HepG2 (cell line): Measurements from ENCODE around the gene ATP8A2.

Source experiments
- BRCA1 ChIP-seq: sonication (generic); formaldehyde crosslinking; IDR thresholded peaks from 2 replicates; pipeline ENCODE4 v1.4.0; 2020; ENCODE audit warnings: missing genetic modification reagents
- CTCF ChIP-seq: sonication (generic); formaldehyde crosslinking; IDR thresholded peaks from 2 replicates; pipeline ENCODE4 v1.5.0; 2020; ENCODE audit warnings: mild to moderate bottlenecking, missing genetic modification reagents, moderate library complexity
- HCFC1 ChIP-seq: fragments of 150-350 bp; IDR thresholded peaks from 2 replicates; pipeline ENCODE4 v1.6.1; 2014; ENCODE audit warnings: low read depth, low read length
- HNRNPLL ChIP-seq: fragments of 200-400 bp; formaldehyde crosslinking; IDR thresholded peaks from 2 replicates; pipeline ENCODE4 v1.6.1; 2017; ENCODE audit warnings: mild to moderate bottlenecking, low read depth, low read length; ENCODE audit not compliant: poor library complexity, severe bottlenecking
- HOXA9 ChIP-seq: sonication (generic); formaldehyde crosslinking; IDR thresholded peaks from 2 replicates; pipeline ENCODE4 v1.8.1; 2022; ENCODE audit warnings: missing genetic modification reagents, mild to moderate bottlenecking, moderate library complexity, borderline replicate concordance
- KDM1A ChIP-seq: IDR thresholded peaks from 2 replicates; pipeline ENCODE4 v1.6.1; 2016; ENCODE audit warnings: missing compliant biosample characterization
- MAFK ChIP-seq, 2 experiments: IDR thresholded peaks in 1 of 2; conservative IDR thresholded peaks in 1 of 2; 2 replicates each; pipeline ENCODE4 v1.6.1; 2011; ENCODE audit warnings: improper control_type of control experiment in 2 of 2, low read length in 2 of 2
- MXD4 ChIP-seq: IDR thresholded peaks from 2 replicates; pipeline ENCODE4 v1.6.1; 2016; ENCODE audit warnings: mild to moderate bottlenecking, missing biosample characterization, missing genetic modification reagents
- PREB ChIP-seq: sonication (generic); formaldehyde crosslinking; IDR thresholded peaks from 2 replicates; pipeline ENCODE4 v1.4.0; 2020; ENCODE audit warnings: missing genetic modification reagents
- ZNF24 ChIP-seq: fragments of 450-650 bp; IDR thresholded peaks from 2 replicates; pipeline ENCODE4 v1.6.1; 2017; ENCODE audit warnings: antibody characterized with exemption, mild to moderate bottlenecking
- TF ChIP-seq, protein P1 (sequence below): sonication (generic); formaldehyde crosslinking; IDR thresholded peaks from 2 replicates; pipeline ENCODE4 v1.4.0; 2020; ENCODE audit warnings: low read depth, mild to moderate bottlenecking, missing genetic modification reagents
- TF ChIP-seq, protein P2 (sequence below): IDR thresholded peaks from 2 replicates; pipeline ENCODE4 v1.6.1; 2016

DNA sequence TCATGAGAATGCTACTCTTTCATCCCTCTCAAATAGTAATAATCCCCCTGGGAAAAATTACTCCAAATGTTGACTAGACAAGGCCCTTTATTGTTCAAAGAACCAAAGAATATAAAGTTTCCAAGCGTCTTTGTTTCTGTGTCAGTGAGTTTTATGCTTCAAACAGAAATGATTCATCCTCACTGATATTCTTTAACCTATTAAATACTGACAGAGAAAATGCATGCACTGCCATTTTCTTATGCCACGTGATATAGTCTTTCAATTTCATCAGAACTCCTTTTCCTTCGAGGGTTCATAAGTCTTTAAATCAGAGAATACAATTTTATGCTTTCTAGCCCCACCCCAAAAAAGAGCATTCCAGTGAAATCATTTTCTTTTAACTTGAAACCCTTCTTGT, 468.5 kb downstream of the ATP8A2 start:
- TF ChIP-seq CTCF (no peak), BRCA1 (CRISPR knock-in tag) (no peak), ZNF24 (no peak), HCFC1 (no peak), KDM1A (CRISPR knock-in tag) (no peak), HOXA9 (no peak), HNRNPLL (no peak), MXD4 (no peak), PREB (CRISPR knock-in tag) (no peak), MAFK (conservative IDR thresholded peaks at IDR 0.05 in 1 of 2, IDR thresholded peaks at IDR 0.05 in 1 of 2; ENCODE audit: low read length in 2 of 2) (no peak)
- TF ChIP-seq, protein P1, sequence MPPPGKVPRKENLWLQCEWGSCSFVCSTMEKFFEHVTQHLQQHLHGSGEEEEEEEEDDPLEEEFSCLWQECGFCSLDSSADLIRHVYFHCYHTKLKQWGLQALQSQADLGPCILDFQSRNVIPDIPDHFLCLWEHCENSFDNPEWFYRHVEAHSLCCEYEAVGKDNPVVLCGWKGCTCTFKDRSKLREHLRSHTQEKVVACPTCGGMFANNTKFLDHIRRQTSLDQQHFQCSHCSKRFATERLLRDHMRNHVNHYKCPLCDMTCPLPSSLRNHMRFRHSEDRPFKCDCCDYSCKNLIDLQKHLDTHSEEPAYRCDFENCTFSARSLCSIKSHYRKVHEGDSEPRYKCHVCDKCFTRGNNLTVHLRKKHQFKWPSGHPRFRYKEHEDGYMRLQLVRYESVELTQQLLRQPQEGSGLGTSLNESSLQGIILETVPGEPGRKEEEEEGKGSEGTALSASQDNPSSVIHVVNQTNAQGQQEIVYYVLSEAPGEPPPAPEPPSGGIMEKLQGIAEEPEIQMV (CRISPR knock-in tag) = no peak
- TF ChIP-seq, protein P2, sequence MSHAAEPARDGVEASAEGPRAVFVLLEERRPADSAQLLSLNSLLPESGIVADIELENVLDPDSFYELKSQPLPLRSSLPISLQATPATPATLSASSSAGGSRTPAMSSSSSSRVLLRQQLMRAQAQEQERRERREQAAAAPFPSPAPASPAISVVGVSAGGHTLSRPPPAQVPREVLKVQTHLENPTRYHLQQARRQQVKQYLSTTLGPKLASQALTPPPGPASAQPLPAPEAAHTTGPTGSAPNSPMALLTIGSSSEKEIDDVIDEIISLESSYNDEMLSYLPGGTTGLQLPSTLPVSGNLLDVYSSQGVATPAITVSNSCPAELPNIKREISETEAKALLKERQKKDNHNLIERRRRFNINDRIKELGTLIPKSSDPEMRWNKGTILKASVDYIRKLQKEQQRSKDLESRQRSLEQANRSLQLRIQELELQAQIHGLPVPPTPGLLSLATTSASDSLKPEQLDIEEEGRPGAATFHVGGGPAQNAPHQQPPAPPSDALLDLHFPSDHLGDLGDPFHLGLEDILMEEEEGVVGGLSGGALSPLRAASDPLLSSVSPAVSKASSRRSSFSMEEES (CRISPR knock-in tag) = no peak
